Limb (tissue), 2 donors: ENCODE measurements around the gene NFKBIL1.
"Not testable (repeated sequence)": the region's sequence is repeated elsewhere in the genome, so short reads cannot be mapped to it uniquely, and the experiment has no call there.

Experiments
- DNase-seq, 2 donors: peaks; one replicate each; pipeline ENCODE4 v3.0.0-alpha.2; 2016; ENCODE audit errors: extremely low spot score in 2 of 2

Gene NFKBIL1

GRCh38 chr6:31534521-31535040 lies 12.8 kb upstream of the NFKBIL1 start:
- DNase-seq: no peak

DNA sequence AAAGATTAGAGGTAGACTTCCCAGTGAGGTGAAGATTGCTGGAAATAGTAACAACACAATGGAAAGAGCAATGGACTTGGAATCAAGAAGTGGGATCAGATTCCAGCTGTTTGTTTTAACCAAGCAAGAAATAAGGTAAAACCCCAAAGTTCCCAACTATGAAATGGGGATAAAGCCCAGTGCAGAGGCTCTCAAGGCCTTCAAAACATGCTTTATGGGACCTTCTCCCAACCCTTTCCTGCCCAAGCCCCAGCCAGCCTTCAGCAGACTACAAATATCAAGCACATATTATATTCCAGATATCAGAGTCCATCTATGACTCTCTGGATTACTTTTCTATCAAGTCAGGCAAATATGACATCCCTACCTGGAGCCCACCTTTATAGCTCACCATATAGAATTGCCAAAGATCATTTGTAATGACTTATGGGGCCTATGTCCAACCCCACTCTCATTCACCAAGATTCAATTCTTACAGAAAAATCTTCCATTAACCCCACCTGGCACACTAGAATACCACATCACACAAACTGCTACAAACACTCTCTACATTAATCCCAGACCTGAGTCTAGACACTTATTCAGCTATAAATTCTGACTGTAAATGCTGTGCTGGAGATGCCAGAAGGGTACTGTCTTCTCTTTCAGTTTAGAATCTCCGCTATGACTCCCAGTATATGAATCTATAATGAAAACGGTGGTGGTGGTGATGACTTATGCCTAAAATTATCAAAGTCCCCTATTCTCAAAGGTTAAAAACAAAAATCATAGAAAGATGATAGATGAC lies 11.7 kb upstream of the NFKBIL1 start:
- no peak for DNase-seq

DNA sequence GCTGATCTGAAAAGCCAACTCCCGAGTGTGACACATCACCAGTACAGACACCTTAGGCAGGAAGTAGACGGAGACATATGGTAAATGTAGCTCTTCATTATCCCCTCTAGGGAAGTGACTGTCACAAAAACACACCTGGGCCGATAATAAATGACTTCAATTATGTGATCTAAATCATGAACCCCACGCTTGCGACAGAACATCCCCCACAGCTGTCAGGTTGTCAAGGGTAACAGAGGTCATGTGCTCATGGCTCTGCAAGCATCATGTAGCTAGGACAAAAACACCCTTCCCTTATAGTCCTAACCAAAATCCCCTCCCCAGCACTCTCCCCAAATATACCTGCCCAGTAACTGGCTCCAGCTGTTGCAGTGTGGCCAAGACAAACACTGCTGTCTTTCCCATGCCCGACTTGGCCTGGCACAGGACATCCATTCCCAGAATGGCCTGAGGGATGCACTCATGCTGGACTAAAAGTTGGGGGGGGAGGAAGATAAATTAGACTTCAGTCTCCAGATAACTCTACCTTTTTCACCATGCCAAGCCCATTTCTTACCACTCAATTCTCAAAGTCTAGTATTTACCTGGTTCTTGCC lies 8.5 kb upstream of the NFKBIL1 start:
- DNase-seq: no peak

DNA sequence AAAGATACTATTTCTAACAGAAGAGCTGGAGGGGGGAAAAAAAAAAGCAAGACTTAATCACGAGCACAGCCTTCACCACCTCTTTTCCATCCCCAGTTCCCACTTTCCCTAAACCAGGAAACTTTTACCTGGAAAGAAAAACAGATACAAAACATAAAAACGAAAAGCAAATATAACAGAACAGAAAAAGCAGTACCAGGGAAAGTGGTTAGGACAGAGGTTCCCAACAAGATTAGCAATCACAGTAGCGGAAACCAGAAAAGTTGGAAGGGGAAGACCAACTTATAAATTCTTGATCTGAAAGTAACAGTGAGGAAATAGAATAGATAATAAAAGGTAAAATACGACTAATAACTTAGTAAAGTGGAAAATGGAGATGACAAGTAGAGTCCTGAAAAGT lies 6.8 kb upstream of the NFKBIL1 start:
- DNase-seq: no peak

GRCh38 chr6:31541059-31541657 lies 6.2 kb upstream of the NFKBIL1 start:
- DNase-seq: peak in 1 of 2 donors; percentile 57

DNA sequence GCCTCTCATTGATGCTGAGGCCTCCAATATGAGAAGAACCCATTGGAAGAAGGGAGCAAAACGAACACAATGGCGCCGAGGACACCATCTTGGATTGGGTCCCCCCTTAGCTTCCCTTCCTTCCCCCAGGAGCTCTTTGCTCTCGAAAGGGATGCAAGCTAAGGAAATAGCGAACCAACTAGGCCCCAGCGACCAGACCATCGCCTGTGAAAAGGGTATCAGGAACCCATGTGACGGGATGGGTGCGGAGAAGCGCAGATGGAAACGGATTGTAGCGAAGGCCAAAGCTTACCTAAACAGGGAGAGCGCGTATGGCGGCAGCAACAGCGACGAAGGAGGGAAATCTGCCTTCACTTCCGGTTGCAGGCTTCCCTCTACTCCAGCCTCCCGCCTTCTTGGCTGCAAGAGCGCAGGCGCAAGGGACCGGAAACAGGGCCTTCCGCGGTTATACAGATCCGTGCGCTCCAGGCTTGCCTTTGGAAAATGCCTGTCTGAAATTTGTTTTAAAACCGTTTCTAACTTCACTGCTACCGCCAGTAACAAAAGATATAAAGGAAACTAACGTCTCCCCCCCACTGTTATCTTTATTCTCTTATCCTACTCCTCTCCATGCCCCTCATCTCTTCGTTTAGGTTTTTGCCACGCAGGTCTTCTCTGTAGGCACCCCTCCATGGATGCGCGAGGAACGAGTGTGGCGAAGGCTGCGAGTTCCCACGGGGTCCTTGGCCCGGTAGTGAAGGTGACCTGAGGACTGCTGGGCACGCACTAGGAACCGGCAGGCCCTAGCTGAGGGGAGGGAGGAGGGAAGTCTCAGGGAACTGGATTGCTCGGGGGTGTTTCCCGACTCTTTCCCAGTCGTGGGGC lies 5.5 kb upstream of the NFKBIL1 start, which contains the start of gene DDX39B:
TSS of gene DDX39B (minus strand) at position 346 of the 864 bp plus-strand sequence. CDS start 1,471 bp downstream, outside the sequence.
- peak; percentile 94 to 97 for DNase-seq

GRCh38 chr6:31543639-31544038 lies 3.8 kb upstream of the NFKBIL1 start:
- DNase-seq: no peak

DNA sequence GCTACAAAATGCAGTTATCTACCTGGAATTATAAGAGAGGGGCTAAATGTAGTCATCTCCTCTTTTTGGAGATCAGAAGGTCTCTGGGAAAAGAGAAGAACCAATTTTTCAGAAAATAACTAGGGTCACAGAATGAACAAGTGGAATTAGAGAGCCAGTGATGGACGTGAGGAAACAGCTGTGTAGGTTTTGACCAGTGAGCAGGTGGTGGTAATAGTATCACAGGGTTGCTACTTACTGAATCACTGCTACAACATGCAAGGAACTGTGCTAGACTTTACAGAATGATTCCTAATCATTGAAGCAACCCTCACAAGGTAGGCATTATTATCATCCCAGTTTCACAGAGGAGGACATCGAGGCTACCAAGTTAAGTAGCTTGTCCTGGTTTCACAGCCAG lies 2.7 kb upstream of the NFKBIL1 start:
- DNase-seq: no peak

DNA sequence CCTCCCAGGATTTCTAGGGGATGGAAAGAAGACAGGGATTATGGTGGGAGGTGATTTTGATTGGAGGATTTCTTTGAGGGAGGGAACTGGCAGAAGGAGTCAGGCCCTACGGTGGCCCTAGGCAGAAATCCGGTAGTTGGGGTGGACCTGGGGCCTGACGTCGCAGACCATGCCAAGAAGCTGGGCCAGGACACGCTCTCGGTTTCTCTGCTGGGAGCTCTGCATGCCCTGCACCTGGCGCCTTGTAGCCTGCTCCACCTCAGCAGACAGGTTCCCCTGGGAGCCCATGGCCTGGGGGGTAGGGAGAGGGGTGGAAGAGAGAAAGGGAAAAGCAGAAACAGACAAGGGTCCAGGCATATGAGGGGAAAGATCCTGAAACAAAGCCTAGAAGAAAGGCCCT lies 2.1 kb upstream of the NFKBIL1 start:
- no peak for DNase-seq

GRCh38 chr6:31546339-31546957 lies 960 bp upstream of the NFKBIL1 start, which contains the start of gene ATP6V1G2:
TSS of gene ATP6V1G2 (minus strand) at chr6:31546608. CDS start at chr6:31546559, 49 bp downstream.
- DNase-seq: peak; percentile 89 to 95

DNA sequence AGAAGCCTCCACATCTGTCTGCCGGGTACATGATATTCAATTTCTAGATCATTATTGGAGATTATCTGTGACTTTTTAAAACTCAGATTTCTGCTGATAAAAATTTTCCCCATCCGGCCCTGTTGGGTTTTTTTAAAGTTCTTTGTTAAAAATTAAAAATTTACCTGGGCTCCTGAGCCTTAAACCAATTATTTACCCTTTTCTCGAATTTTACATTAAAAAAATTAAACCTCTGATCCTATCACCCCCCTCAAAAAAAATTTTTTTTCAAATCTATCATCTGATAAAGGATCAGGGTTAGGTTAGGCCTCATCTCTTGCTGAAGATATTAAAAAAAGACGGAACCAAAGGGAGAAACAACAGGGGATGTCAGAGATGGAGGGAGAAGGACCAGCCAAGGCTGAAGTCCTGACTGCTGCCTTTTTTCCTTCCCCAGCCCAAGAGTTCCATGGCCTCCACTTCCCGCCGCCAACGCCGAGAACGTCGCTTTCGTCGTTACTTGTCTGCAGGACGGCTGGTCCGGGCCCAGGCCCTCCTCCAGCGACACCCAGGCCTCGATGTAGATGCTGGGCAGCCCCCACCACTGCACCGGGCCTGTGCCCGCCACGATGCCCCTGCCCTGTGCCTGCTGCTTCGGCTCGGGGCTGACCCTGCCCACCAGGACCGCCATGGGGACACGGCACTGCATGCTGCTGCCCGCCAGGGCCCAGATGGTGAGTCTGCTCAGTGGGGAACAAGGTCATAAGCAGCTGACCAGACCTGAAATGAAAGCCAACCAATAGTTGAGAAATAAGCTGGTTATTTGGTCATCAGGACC lies 527 bp downstream of the NFKBIL1 start:
- peak in 1 of 2 donors; percentile 39 for DNase-seq

DNA sequence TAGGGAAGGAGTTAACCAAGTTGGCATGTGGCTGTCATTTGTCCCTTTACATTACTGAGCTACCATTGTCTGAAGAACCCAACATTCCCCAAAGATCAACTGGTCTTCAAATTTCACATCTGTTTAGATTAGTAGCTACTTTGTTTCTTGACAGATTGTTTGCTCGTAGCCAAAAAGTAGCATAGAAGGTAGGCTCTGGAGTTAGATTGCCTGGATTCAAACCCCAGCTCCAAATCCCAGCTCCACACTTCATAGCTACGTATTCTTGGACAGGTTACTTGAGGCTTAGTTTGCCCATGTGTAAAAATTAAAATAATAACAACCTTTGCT lies 1.1 kb downstream of the NFKBIL1 start:
- no peak for DNase-seq

- not testable (repeated sequence) for DNase-seq
Observed at GRCh38 chr6:31551371-31551770, 4.0 kb downstream of the NFKBIL1 start.

GRCh38 chr6:31556307-31556706 lies 8.9 kb downstream of the NFKBIL1 start:
- DNase-seq: no peak

- no peak for DNase-seq
Observed at GRCh38 chr6:31557443-31558317, 10.3 kb downstream of the NFKBIL1 start.

DNA sequence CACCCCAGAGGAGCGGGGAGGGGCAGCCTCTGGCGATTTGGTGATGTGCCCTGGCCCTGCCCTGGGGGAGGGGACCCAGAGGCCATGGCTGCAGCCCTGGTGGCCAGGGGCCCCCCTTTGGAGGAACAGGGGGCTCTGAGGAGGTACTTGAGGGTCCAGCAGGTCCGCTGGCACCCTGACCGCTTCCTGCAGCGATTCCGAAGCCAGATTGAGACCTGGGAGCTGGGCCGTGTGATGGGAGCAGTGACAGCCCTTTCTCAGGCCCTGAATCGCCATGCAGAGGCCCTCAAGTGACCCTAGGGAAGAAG lies 10.9 kb downstream of the NFKBIL1 start:
- no peak for DNase-seq

DNA sequence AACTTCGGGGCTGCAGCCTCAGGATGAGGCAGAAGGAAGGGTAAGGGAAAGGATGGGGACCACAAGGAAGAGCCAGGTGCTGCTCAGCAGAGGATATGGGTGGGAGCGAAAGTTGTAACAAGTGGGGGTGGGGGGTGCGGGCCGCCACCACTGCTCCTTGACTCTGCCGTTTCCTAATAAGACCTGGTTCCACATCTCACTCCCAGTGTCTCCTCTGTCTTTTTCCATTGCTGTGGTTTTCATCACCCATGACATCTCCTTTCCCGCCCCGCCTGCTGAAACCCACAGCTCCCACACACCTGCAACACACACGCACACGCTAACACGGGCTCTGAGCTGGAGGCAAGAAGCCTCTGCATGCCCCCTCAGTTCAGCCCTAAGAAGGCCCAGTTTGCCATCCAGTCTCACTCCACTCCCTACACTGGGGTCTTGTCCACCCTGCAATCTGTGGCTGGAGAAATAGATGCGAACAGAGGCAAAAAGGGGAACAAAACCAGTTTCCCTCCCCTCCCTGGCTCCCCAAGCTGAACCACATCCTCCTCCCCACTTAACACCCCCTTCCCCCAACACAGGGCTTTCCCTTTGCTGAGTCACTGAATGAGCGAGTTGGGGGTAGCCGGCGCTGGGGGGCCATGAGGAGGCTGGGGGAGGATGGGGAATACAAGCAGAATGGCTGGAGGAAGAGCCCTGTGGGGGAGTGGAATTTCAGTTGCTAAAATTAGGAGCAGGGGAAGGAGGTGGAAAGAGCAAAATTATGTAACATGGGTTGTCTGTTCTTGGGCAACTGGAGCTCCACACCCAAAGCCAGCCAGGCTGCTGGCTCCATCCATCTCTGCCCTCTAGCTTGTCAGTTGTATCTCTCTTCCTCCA lies 11.5 kb downstream of the NFKBIL1 start:
- no peak for DNase-seq

DNA sequence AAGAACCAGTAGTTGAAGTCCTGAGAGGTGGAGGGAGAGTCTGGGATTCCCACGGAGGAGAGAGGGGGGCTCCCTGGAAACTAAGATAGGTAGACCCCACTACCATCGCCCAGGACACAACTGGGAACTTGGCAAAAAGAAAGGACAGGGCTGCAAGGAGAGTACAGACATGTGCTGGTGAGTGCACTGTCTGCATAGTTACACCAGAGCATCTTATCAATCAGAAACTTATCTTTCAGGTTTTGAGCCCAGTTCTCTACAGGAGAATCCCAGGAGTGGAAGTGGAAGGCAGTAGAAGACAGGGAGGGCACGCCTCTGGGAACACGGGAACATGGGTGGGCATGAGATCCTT lies 12.2 kb downstream of the NFKBIL1 start:
- no peak for DNase-seq
